Measurements from ENCODE around the gene HORMAD2.

HORMAD2 gene

GRCh38 chr22:30113494-30113893 lies 33.2 kb downstream of the HORMAD2 start:
- DNase-seq = no peak

DNA sequence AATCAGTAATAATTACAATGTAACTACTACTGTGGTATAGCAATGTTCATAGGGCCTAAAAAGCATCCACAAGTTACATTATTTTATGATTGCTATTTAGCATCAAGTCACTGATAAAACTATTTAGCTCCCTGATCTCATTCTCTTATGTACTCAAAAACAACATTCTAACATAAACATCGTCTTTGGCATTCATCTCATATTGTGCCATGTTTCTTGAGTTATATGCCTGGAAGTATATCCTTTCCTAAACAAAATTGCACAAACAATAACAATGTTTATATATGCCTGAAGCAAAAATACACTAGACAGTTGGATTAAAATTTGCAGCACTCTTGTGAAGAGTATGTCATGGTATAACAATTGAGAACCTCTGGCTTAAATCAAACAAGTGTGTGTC lies 34.1 kb downstream of the HORMAD2 start:
- DNase-seq = no peak

DNA sequence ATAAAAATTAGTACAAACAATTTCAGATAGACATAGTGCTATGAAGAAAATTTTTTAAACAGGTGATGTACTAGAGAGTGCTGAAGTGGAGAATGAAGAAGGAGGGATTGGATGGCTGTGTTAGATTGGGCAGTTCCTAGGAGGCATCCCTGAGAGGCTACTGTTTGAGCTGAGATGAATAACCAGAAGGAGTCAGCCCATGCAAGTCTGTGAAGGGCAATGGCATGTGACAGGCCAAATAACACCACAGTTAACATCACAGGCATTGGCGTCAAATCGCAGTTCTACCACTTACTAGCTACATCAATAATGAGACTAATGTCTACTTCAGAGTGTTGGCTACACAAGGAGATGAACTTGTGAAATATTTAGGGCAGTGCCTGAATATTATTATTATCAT lies 35.4 kb downstream of the HORMAD2 start:
- DNase-seq = no peak

DNA sequence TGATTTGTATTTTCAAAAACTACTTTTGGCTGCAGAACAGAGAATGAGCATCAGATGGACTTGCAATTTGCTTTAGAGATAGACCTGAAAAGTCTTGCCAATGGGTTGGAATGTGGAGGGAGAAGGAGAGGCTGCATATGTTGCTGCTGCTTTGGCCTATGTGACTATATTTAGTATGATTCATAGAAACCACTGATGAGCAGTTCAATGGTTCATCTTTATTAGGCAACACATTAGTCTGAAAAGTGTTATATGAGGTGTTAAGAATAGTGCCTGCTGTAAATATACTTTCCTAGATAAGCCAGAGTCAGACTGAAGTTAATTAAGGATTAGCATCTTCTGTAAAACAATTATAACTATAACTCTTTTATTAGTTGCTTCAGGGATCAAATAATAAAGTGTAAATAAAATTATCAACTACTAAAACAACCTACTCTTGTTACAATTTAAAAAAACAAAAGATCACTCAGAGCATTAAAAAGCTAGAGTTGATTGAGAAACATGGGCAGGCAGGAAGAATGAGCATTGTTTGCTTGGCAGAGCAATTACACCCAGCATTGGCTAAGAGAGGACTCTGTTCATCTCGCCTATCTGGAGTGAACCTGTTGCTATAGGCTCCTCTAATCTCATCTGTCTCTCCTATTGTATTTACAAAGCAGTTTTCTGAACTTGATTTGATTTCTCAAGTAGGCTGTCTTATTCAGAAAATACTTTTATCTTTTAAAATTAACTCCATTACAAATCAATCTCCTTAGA lies 36.3 kb downstream of the HORMAD2 start:
- peak in 1 of 2 experiments; percentile 13 for DNase-seq

GRCh38 chr22:30117256-30117655 lies 37.0 kb downstream of the HORMAD2 start:
- DNase-seq = no peak

GRCh38 chr22:30118291-30118690 lies 38.0 kb downstream of the HORMAD2 start:
- no peak for DNase-seq

- no peak for DNase-seq
Observed at GRCh38 chr22:30121960-30122359, 41.7 kb downstream of the HORMAD2 start.

GRCh38 chr22:30123463-30123862 lies 43.2 kb downstream of the HORMAD2 start:
- DNase-seq = no peak

GRCh38 chr22:30127749-30128166 lies 47.5 kb downstream of the HORMAD2 start:
- no peak for DNase-seq

- no peak for DNase-seq
Observed at GRCh38 chr22:30128511-30128910, 48.2 kb downstream of the HORMAD2 start.

DNA sequence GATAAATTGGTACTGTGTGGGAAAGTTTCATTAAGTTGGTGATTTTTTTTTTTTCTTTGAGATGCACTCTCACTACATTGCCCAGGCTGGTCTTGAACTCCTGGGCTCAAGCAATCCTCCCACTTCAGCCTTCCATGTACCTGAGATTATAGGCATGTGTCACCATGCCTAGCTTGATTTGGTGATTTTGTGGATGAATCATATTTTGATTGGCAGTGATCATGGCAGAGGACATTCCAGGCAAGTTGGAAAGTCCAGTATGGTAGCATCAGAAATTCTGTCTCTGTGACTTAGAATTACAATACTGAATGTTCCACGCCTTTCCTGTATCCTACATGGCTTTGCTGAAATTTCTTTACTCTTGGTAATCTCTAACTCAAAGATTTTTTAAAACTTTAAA lies 49.4 kb downstream of the HORMAD2 start:
- DNase-seq = no peak

DNA sequence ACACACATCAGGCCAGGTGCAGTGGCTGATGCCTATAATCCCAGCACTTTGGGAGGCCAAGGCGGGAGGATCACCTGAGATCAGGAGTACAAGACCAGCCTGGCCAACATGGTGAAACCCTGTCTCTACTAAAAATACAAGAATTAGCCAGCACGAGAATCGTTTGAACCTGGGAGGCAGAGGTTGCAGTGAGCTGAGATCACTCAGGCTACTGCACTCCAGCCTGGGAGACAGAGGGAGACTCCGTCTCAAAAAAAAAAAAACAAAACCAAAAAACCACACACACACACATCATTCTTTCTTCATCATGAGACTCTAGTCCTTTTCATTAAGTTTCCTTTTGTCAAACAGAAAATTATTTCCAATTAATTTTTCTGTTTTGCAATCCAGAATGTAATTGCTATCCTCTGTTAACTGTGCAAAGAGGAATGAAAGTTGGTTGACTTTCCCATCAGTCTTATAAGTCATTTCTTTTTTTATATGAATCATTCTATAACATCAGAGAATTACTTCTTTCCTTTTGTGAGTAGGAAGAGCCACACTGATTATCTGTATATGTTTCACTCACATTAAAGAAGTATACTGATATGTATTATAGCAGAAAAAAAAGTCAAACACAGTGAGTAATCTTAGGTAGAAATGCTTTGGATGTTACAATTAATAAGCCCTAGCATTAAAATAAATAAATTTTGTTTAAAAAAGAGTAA lies 52.2 kb downstream of the HORMAD2 start:
- DNase-seq = no peak

DNA sequence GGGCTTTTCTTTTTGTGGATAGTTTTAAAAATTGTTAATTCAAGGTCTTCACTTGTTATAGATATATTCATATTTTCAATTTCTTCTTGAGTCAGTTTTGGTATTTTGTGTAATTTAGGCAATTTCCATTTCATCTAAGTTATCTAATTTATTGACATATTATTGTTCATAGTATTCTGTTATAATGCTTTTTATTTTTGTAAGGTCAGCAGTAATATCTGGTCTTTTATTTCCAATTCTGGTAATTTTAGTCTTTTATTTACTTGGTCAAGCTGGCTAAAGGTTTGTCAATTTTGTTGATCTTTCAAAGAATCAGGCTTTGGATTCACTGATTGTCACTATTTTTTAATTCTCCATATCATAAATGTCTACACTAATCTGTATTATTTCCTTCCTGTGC lies 60.1 kb downstream of the HORMAD2 start:
- no peak for DNase-seq

DNA sequence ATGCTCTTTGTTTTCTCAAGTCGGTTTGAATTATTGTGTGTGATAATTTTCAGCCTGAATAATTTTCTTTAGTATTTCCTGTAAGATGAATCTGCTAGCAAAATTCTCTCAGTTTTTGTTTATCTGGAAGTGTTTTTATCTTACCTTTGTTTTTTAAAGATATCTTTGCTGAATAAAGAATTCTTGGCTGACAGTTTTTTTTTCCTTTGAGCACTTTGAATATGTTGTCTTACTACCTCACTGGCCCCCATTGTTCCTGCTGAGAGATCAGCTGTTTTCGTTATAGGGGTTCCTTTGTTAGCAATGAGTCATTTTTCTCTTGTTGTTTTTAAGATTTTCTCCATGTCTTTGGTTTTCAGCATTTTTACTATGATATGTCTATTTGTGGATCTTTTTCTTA lies 63.0 kb downstream of the HORMAD2 start:
- no peak for DNase-seq

DNA sequence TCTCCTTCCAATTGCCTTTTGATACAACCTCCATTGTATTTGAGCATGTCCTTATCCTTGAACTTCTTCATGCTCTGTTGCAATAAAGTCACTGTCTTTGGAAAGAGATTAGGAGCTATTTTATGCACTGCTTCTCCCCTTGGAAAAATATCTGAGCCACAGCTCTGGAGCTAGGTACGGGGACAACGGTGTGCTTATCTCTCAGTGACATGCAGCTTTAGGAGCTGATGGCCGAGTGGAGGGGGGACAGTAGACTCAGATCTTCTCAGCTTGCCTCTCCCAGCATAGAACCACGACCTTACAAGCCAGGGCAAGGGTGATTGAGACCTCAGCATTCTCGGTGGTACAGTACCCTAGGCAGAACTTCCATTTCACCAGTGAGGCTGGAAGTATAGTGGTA lies 64.1 kb downstream of the HORMAD2 start:
- no peak for DNase-seq

DNA sequence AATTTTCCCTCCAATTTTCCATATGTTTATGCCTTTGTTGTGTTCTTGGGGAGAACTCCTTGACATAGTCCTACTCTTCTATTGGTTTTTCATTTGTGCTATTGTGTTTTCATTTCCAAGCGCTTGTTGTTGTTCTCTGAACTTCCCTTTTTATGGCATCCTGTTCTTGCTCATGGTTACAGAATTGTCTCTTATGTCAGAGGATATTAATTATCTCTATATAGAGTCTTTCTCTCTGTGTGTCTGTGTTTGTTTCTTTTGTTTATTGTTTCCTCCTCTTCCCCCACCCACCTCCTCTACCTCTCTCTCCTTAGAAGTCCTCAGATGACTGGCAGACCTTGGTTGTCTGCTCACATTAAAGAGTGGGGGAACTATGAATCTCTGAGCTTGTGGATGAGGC lies 69.9 kb downstream of the HORMAD2 start:
- DNase-seq = no peak

DNA sequence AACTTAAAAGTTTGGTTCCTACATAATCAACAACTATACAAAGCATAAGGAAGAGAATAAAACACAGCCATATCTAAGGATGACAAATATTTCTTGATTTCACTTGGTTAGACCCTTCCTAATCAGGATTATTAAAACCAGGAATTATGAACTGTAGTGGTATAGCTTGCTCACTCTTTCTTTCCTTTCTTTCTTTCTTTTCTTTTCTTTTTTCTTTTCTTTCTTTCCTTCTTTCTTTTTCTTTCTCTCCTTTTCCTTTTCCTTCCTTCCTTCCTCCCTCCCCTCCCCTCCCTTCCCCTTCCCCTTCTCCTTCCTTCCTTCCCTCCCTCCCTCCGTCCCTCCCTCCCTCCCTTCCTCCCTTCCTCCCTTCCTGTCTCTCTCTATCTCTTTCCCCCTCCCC lies 78.0 kb downstream of the HORMAD2 start:
- DNase-seq = no peak

DNA sequence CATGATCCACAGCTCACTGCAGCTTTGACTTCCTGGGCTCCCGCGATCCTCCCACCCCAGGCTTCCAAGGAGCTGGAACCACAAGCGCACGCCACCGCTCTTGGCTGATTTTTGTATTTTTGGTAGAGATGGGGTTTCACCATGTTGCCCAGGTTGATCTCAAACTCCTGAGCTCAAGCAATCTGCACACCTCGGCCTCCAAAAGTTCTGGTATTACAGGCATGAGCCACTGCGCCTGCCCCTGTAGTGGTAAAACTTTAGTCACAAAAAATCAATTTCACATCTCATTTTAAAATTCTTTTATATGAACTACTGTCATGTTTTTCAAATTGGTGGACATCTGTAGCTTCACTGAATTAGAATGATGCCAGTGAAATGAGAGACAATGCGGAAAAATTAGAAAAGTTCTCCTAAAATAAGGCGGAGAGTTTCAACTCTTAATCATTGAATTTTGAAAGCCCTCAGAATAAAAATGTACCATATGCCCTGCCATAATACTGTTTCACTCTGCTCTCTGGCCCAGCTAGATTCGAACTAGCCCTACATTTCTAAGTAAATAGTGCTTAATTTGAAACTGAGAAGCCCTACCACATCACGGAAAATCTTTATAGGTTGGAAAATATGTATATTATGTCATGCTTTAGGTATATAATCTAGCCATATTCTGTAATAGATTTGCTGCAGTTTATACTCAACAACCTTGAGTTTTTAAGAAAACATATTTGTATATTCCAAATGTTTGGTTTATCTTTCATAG lies 78.7 kb downstream of the HORMAD2 start:
- no peak for DNase-seq

GRCh38 chr22:30159561-30160353 lies 79.5 kb downstream of the HORMAD2 start:
- peak in 1 of 2 experiments; percentile 12 for DNase-seq

- no peak for DNase-seq
Observed at GRCh38 chr22:30161051-30161469, 80.8 kb downstream of the HORMAD2 start.

GRCh38 chr22:30167296-30167695 lies 87.0 kb downstream of the HORMAD2 start:
- no peak for DNase-seq

- no peak for DNase-seq
Observed at GRCh38 chr22:30167734-30168133, 87.5 kb downstream of the HORMAD2 start.

GRCh38 chr22:30169002-30169401 lies 88.7 kb downstream of the HORMAD2 start:
- DNase-seq = no peak

All from SHP77 (cell line).